ENCODE data around the gene TANGO2. TPM values are rescaled to one million over a fixed set of nuclear protein-coding genes. Genes with fewer than 3 reads are reported as not detected.

TANGO2 gene
- total RNA-seq, 1 donor from 2014 or later, result 24.9 TPM

DNA sequence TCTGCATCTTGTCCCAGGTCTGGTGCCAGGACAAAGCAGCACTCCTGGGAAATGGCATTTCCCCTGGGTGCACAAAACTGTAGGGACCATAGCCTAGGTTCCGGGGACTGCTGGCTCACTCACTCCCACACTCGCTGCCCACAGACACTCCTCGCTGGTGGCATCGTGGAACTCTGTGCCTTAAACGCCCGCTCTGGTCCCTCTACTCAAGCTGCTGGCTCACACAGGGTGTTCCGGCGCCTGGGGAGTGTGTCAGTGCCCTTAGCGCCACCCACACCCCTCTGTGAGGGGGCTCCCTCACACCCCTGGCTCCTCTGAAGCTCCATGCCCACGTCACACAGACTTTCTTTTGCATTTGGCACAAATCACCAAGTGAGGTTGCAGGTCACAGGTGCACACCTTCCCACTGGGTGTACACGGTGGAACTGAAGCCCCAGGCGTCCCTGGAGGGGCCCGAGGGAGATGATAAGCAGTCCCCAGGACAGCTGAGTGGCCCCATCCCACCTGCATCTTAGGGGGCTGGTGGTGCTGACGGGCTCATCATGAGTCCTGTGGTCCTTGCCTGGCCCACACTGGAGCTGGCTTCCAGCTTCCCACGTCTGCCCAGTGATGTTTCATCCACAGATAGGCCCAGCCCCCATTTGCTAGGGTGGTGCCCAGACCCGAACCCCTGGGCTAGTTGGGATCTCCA lies 35.9 kb downstream of the TANGO2 start:
- Mint-ChIP-seq H3K4me1 (ENCODE audit: unreplicated experiment) (no peaks in the 10 kb centered on the region), H3K27me3 (ENCODE audit: unreplicated experiment) (no peaks in the 10 kb centered on the region), H3K36me3 (ENCODE audit: unreplicated experiment) (peaks cover 17% of the 10 kb centered on the region), H3K4me3 (ENCODE audit: unreplicated experiment) (no peak overlapping the region), H3K27ac (ENCODE audit: unreplicated experiment) (no peak overlapping the region), H3K9me3 (ENCODE audit: unreplicated experiment) (no peaks in the 10 kb centered on the region)
- TF ChIP-seq, protein P1, sequence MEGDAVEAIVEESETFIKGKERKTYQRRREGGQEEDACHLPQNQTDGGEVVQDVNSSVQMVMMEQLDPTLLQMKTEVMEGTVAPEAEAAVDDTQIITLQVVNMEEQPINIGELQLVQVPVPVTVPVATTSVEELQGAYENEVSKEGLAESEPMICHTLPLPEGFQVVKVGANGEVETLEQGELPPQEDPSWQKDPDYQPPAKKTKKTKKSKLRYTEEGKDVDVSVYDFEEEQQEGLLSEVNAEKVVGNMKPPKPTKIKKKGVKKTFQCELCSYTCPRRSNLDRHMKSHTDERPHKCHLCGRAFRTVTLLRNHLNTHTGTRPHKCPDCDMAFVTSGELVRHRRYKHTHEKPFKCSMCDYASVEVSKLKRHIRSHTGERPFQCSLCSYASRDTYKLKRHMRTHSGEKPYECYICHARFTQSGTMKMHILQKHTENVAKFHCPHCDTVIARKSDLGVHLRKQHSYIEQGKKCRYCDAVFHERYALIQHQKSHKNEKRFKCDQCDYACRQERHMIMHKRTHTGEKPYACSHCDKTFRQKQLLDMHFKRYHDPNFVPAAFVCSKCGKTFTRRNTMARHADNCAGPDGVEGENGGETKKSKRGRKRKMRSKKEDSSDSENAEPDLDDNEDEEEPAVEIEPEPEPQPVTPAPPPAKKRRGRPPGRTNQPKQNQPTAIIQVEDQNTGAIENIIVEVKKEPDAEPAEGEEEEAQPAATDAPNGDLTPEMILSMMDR (IDR thresholded peaks at IDR 0.05), result no peak
- DNase-seq (ENCODE audit: extremely low spot score, unreplicated experiment), result no peak

DNA sequence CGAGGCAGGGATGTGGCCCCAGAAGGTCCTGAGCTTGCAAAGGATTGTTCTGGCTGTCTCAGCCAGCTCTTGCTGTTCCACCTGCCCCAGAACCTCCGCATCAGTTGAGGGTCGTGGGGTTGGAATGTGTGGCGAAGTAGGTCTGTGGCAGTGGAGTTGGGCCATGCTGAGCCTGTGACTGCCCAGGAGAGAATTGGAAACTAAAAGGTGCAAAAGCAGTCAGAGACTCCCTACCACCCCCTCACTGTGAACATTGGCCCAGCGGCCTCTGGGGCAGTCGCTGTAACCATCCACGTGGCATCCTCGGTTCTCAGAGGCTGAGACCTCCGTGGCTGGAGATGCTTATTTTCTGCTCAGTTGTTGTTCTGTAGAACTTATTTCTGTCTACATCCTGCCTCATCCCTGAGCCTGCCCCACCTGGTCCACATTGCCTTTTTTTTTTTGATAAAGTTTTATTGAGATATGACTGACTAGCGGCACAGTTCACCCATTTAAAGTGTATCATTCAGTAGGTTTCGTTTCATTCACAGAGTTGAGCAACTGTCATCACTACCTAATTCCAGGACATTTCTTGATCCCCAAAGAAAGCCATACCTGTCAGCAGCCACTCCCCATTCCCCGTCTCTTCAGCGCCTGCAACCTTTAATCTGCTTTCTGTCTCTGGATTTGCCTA lies 36.8 kb downstream of the TANGO2 start:
- no peak overlapping the region for H3K4me3 Mint-ChIP-seq (ENCODE audit: unreplicated experiment)
- no peaks in the 10 kb centered on the region for H3K27me3 Mint-ChIP-seq (ENCODE audit: unreplicated experiment)
- DNase-seq (ENCODE audit: extremely low spot score, unreplicated experiment), result no peak
- peaks cover 20% of the 10 kb centered on the region for H3K36me3 Mint-ChIP-seq (ENCODE audit: unreplicated experiment)
- H3K4me1 Mint-ChIP-seq (ENCODE audit: unreplicated experiment), result no peaks in the 10 kb centered on the region
- TF ChIP-seq, protein P1 (IDR thresholded peaks at IDR 0.05), result no peak
- no peak overlapping the region for H3K27ac Mint-ChIP-seq (ENCODE audit: unreplicated experiment)
- no peaks in the 10 kb centered on the region for H3K9me3 Mint-ChIP-seq (ENCODE audit: unreplicated experiment)

DNA sequence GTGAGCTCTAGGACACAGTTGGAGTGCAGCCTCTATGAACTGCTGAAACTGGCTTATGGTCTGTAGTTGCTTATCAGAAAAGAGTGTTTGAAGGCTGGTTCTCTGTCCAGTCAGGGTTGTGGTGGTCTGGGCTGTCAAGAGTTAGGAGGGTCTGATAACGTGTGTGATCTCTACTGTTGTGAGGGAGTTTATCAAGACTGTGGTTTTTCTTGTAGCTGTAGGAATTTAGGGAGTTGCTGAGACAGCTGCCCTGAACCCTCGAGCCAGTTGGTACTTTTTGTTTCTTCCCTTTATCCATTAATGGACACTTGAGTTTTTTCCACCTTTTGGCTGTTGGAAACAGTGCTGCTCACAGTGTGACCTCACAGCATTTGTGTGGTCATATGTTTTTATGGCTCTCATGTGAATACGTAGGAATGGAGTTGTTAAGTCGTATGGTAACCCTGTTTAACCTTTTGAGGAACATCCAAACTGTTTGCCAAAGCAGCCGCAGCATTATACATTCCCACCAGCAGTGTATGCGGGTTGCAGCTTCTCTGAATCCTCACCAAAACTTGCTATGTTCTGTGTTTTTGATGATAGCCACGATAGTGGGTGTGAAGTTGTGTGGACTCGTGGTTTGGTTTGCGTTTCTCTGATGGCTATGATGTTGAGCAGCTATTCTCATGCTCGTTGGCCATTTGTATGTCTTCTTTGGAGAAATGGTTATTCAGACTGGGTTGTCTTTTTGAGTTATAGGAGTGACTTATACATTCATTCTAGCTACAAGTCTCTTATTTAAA lies 38.3 kb downstream of the TANGO2 start:
- peaks cover 20% of the 10 kb centered on the region for H3K36me3 Mint-ChIP-seq (ENCODE audit: unreplicated experiment)
- no peak for DNase-seq (ENCODE audit: extremely low spot score, unreplicated experiment)
- TF ChIP-seq, protein P1 (IDR thresholded peaks at IDR 0.05), result no peak
- no peak overlapping the region for H3K4me3 Mint-ChIP-seq (ENCODE audit: unreplicated experiment)
- H3K27ac Mint-ChIP-seq (ENCODE audit: unreplicated experiment), result no peak overlapping the region
- H3K27me3 Mint-ChIP-seq (ENCODE audit: unreplicated experiment), result no peaks in the 10 kb centered on the region
- no peaks in the 10 kb centered on the region for H3K9me3 Mint-ChIP-seq (ENCODE audit: unreplicated experiment)
- H3K4me1 Mint-ChIP-seq (ENCODE audit: unreplicated experiment), result no peaks in the 10 kb centered on the region

DNA sequence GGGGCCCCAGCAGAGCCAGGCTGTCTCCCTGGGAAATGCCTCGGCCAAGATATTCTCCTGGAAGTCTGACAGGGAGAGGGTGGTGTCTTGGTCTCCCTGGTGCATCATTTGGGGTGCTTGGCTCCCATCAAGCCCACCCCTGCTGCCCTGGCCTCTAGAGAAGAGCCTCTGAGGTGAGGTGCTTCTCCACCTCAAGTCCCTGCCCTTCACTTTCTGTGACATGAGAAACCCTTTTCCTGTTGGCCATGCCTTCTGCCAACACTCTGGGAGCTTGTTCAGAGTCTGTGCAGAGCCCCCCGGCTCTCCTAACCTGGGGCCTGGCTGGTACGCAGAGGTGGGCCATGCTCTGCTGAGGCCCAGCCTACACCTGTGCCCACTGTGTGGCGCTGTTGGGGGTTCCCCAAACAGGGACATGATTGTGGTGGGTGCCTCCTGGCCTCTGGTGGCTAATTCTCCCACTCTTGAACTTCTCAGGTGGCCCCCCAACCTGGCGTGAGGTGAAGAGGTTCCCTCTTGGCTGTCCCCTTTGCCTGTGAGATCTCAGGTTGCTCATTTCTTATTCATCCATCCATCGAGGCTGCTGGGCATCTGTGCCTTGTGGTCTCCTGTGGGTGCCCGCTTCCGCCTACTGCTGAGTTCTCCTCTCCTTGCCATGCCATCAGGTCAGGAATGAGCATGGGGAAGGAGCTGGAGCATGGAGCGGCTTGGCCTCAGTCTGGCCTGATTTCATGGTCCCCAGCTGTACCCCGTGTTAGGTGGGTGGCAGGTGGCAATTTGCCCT lies 40.0 kb downstream of the TANGO2 start:
- Mint-ChIP-seq H3K9me3 (ENCODE audit: unreplicated experiment) (no peaks in the 10 kb centered on the region), H3K36me3 (ENCODE audit: unreplicated experiment) (peaks cover 18% of the 10 kb centered on the region), H3K4me3 (ENCODE audit: unreplicated experiment) (no peak overlapping the region), H3K4me1 (ENCODE audit: unreplicated experiment) (no peaks in the 10 kb centered on the region), H3K27me3 (ENCODE audit: unreplicated experiment) (no peaks in the 10 kb centered on the region), H3K27ac (ENCODE audit: unreplicated experiment) (no peak overlapping the region)
- TF ChIP-seq, protein P1 (IDR thresholded peaks at IDR 0.05), result no peak
- DNase-seq (ENCODE audit: extremely low spot score, unreplicated experiment), result no peak
